RWPE2 (cell line): ENCODE measurements around the gene IGSF23.

Experiments
- ATAC-seq: fragments of 200-7000 bp; cut with Tn5 transposase; 3 replicates; pipeline ENCODE4 v1.9.1; 2021; ENCODE audit warnings: low read depth
- DNase-seq: peaks from one replicate; pipeline ENCODE4 v3.0.0-alpha.2; 2020; ENCODE audit warnings: low spot score
- H3K27ac ChIP-seq: fragments of 450-650 bp; 2 replicates; pipeline ENCODE4 v1.5.1; 2017; ENCODE audit warnings: mild to moderate bottlenecking; ENCODE audit not compliant: poor library complexity, severe bottlenecking
- H3K27me3 ChIP-seq: fragments of 250-450 bp; sonication (Bioruptor Pico); 2 replicates; pipeline ENCODE4 v1.5.1; 2021; ENCODE audit warnings: mild to moderate bottlenecking, moderate library complexity; ENCODE audit not compliant: insufficient read depth, poor library complexity, severe bottlenecking
- H3K36me3 ChIP-seq: fragments of 250-450 bp; sonication (Bioruptor Pico); 2 replicates; pipeline ENCODE4 v1.5.1; 2020; ENCODE audit warnings: low read depth, mild to moderate bottlenecking, moderate library complexity
- H3K4me1 ChIP-seq: fragments of 250-450 bp; sonication (Bioruptor Pico); 2 replicates; pipeline ENCODE4 v1.5.1; 2021; ENCODE audit warnings: mild to moderate bottlenecking, moderate library complexity; ENCODE audit not compliant: insufficient read depth, poor library complexity, severe bottlenecking
- H3K4me3 ChIP-seq: fragments of 250-450 bp; sonication (Bioruptor Pico); 2 replicates; pipeline ENCODE4 v1.5.1; 2021; ENCODE audit warnings: mild to moderate bottlenecking, moderate library complexity; ENCODE audit not compliant: severe bottlenecking
- H3K9me3 ChIP-seq: fragments of 250-450 bp; sonication (Bioruptor Pico); 2 replicates; pipeline ENCODE4 v1.5.1; 2021; ENCODE audit warnings: mild to moderate bottlenecking, moderate library complexity; ENCODE audit not compliant: severe bottlenecking
- CTCF ChIP-seq: fragments of 450-650 bp; IDR thresholded peaks from one replicate; pipeline ENCODE4 v1.5.1; 2017; ENCODE audit warnings: mild to moderate bottlenecking, moderate library complexity; ENCODE audit not compliant: poor library complexity, severe bottlenecking

IGSF23 gene

GRCh38 chr19:44570984-44571684, 42.2 kb upstream of the IGSF23 start:
- Histone ChIP-seq H3K9me3 (no peaks in the 10 kb centered on the region), H3K4me1 (no peaks in the 10 kb centered on the region)
- TF ChIP-seq CTCF, result peak; percentile 82

GRCh38 chr19:44571830-44572580, 41.4 kb upstream of the IGSF23 start:
- DNase-seq (no peak), ATAC-seq (no peak)
- Histone ChIP-seq H3K27me3 (no peaks in the 10 kb centered on the region), H3K4me3 (no peak overlapping the region), H3K4me1 (no peaks in the 10 kb centered on the region), H3K9me3 (no peaks in the 10 kb centered on the region), H3K27ac (no peak overlapping the region), H3K36me3 (no peaks in the 10 kb centered on the region)
- no peak for TF ChIP-seq CTCF

More at GRCh38 chr19:44570984-44571684, 42.2 kb upstream of the IGSF23 start:
- Histone ChIP-seq H3K36me3 (no peaks in the 10 kb centered on the region), H3K27me3 (no peaks in the 10 kb centered on the region), H3K4me3 (no peak overlapping the region), H3K27ac (no peak overlapping the region)
- DNase-seq, result no peak
- peak; percentile 77 for ATAC-seq

- no peaks in the 10 kb centered on the region for H3K4me1 ChIP-seq
- H3K27ac ChIP-seq, result no peak overlapping the region
- no peak overlapping the region for H3K4me3 ChIP-seq
- H3K9me3 ChIP-seq, result no peaks in the 10 kb centered on the region
- ATAC-seq, result no peak
- H3K27me3 ChIP-seq, result no peaks in the 10 kb centered on the region
- no peaks in the 10 kb centered on the region for H3K36me3 ChIP-seq
- no peak for DNase-seq
- no peak for TF ChIP-seq CTCF
Measured at GRCh38 chr19:44572581-44572900, 40.8 kb upstream of the IGSF23 start.

GRCh38 chr19:44573183-44573582, 40.2 kb upstream of the IGSF23 start:
- H3K36me3 ChIP-seq, result no peaks in the 10 kb centered on the region
- ATAC-seq, result no peak
- no peak for DNase-seq
- no peak overlapping the region for H3K27ac ChIP-seq
- no peak for TF ChIP-seq CTCF
- no peaks in the 10 kb centered on the region for H3K4me1 ChIP-seq
- H3K27me3 ChIP-seq, result no peaks in the 10 kb centered on the region
- H3K4me3 ChIP-seq, result no peak overlapping the region
- H3K9me3 ChIP-seq, result no peaks in the 10 kb centered on the region

- TF ChIP-seq CTCF, result no peak
- Histone ChIP-seq H3K27ac (no peak overlapping the region), H3K4me3 (no peak overlapping the region), H3K4me1 (no peaks in the 10 kb centered on the region), H3K9me3 (no peaks in the 10 kb centered on the region), H3K36me3 (no peaks in the 10 kb centered on the region), H3K27me3 (no peaks in the 10 kb centered on the region)
- ATAC-seq, result no peak
- no peak for DNase-seq
Measured at GRCh38 chr19:44573627-44574026, 39.7 kb upstream of the IGSF23 start.
